Loucy (cell line): ENCODE data around the gene FZD2.

Source experiments
- CTCF ChIP-seq: fragments of 200-600 bp; sonication (generic); conservative IDR thresholded peaks from 2 replicates; pipeline ENCODE4 v1.5.1; 2014; ENCODE audit warnings: mild to moderate bottlenecking, antibody characterized with exemption, low read length
- EZH2phosphoT487 ChIP-seq: fragments of 200-600 bp; IDR thresholded peaks from 2 replicates; pipeline ENCODE4 v1.6.1; 2018; ENCODE audit warnings: antibody characterized with exemption, mild to moderate bottlenecking, moderate library complexity, borderline replicate concordance

GRCh38 chr17:44529864-44530263 is 27.4 kb upstream of the FZD2 start:
- no peak for TF ChIP-seq CTCF
- TF ChIP-seq EZH2phosphoT487: no peak
